ENCODE data around the gene SLC6A11.

GRCh38 chr3:10775828-10776227 is 40.2 kb upstream of the SLC6A11 start:
- no peak for TF ChIP-seq CTCF (IDR thresholded peaks at IDR 0.05; ENCODE audit: low read length)
- TF ChIP-seq EZH2 (IDR thresholded peaks at IDR 0.05; ENCODE audit: borderline replicate concordance, low read length) = no peak
